Hepatocyte (in vitro differentiated cells): Measurements from ENCODE around the gene GULP1.

Experiments
- EZH2 ChIP-seq: fragments of 200-600 bp; sonication (generic); IDR thresholded peaks from 2 replicates; pipeline ENCODE4 v1.6.1; 2016; ENCODE audit warnings: antibody characterized with exemption, mild to moderate bottlenecking, borderline replicate concordance
- EZH2phosphoT487 ChIP-seq: fragments of 200-600 bp; sonication (generic); IDR thresholded peaks from one replicate; pipeline ENCODE4 v1.6.1; 2018; ENCODE audit warnings: antibody characterized with exemption, mild to moderate bottlenecking, low read depth, moderate library complexity; ENCODE audit not compliant: unreplicated experiment, severe bottlenecking
- TF ChIP-seq, protein P1 (sequence below): fragments of 200-600 bp; sonication (generic); IDR thresholded peaks from 2 replicates; pipeline ENCODE4 v1.5.1; 2016; ENCODE audit warnings: antibody characterized with exemption, mild to moderate bottlenecking; ENCODE audit not compliant: poor library complexity

DNA sequence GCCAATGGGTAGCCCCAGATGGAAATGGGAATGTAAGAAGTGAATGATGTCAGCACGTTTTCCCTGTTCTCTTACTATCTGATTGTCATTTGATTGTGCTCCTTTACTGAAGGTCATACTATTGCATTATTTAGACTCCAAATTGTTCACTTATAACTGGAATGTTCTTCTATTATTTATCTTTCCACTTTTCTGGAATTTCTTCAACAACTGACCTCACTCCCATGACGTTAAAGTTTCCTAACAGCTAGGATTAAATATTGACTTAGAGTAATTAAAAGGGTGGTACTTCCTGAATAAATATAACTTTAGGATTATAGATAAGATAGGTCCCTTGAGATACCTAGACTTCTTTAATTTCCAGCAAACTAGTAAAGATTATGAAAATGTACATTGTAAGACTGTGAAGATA, 10.9 kb upstream of the GULP1 start:
- TF ChIP-seq, protein P1, sequence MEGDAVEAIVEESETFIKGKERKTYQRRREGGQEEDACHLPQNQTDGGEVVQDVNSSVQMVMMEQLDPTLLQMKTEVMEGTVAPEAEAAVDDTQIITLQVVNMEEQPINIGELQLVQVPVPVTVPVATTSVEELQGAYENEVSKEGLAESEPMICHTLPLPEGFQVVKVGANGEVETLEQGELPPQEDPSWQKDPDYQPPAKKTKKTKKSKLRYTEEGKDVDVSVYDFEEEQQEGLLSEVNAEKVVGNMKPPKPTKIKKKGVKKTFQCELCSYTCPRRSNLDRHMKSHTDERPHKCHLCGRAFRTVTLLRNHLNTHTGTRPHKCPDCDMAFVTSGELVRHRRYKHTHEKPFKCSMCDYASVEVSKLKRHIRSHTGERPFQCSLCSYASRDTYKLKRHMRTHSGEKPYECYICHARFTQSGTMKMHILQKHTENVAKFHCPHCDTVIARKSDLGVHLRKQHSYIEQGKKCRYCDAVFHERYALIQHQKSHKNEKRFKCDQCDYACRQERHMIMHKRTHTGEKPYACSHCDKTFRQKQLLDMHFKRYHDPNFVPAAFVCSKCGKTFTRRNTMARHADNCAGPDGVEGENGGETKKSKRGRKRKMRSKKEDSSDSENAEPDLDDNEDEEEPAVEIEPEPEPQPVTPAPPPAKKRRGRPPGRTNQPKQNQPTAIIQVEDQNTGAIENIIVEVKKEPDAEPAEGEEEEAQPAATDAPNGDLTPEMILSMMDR = no peak
- TF ChIP-seq EZH2 (no peak), EZH2phosphoT487 (no peak)
